Kidney epithelial cell (primary cell): ENCODE measurements around the gene AIF1L. TPM values are rescaled to one million over a fixed set of nuclear protein-coding genes. Genes with fewer than 3 reads are reported as not detected.

Experiments
- DNase-seq: peaks from one replicate; pipeline ENCODE4 v3.0.0-alpha.2; 2010; ENCODE audit warnings: low read depth
- H3K27me3 ChIP-seq: 2 replicates; pipeline ENCODE4 v1.6.0; 2011; ENCODE audit warnings: low read length; ENCODE audit not compliant: control insufficient read depth, insufficient read depth
- H3K36me3 ChIP-seq: 2 replicates; pipeline ENCODE4 v1.5.1; 2011; ENCODE audit warnings: low read length; ENCODE audit not compliant: control insufficient read depth, insufficient read depth
- H3K4me3 ChIP-seq: 2 replicates; pipeline ENCODE4 v1.5.1; 2011; ENCODE audit warnings: low read depth, mild to moderate bottlenecking, control low read depth, low read length
- total RNA-seq: library from RNA; depleted of rRNA; stranded (reverse); fragments of >200 nt; gene quantifications from 2 replicates; pipeline ENCODE4 v1.2.3, GENCODE V29; 2015
- TF ChIP-seq, protein P1 (sequence below): IDR thresholded peaks from 2 replicates; pipeline ENCODE4 v1.5.1; 2011; ENCODE audit warnings: mild to moderate bottlenecking, moderate library complexity, low read length, control low read depth, inconsistent platforms; ENCODE audit not compliant: insufficient read depth, poor library complexity, severe bottlenecking

Gene AIF1L
- total RNA-seq, 1 donor from 2014 or later, result 58.4 TPM

DNA sequence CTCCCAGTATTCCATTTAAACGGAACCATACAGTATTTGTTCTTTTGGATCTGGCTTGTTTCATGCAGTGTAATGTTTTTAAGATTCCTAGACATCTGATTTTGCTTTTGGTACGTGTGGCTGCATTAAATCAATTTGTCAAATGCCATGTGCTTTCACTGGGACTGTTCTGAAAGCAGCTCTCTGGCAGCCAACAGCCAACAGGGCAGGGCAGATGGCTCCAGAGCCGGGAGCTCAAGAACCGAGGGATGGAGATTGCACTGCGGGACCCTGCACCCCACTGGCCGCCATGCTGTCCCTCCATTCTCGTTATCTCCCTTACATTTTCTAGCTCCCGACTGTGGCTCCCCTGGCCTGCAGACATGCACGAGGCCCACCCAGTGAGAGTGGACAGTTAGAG, 33.4 kb upstream of the AIF1L start:
- TF ChIP-seq, protein P1, sequence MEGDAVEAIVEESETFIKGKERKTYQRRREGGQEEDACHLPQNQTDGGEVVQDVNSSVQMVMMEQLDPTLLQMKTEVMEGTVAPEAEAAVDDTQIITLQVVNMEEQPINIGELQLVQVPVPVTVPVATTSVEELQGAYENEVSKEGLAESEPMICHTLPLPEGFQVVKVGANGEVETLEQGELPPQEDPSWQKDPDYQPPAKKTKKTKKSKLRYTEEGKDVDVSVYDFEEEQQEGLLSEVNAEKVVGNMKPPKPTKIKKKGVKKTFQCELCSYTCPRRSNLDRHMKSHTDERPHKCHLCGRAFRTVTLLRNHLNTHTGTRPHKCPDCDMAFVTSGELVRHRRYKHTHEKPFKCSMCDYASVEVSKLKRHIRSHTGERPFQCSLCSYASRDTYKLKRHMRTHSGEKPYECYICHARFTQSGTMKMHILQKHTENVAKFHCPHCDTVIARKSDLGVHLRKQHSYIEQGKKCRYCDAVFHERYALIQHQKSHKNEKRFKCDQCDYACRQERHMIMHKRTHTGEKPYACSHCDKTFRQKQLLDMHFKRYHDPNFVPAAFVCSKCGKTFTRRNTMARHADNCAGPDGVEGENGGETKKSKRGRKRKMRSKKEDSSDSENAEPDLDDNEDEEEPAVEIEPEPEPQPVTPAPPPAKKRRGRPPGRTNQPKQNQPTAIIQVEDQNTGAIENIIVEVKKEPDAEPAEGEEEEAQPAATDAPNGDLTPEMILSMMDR, result no peak
- DNase-seq, result no peak
- no peaks in the 10 kb centered on the region for H3K36me3 ChIP-seq
- H3K4me3 ChIP-seq, result no peak overlapping the region
- peaks cover 9% of the 10 kb centered on the region for H3K27me3 ChIP-seq

- H3K4me3 ChIP-seq, result no peak overlapping the region
- no peaks in the 10 kb centered on the region for H3K36me3 ChIP-seq
- DNase-seq, result no peak
- TF ChIP-seq, protein P1, result no peak
- H3K27me3 ChIP-seq, result peaks cover 19% of the 10 kb centered on the region
Measured at GRCh38 chr9:131065599-131065998, 30.7 kb upstream of the AIF1L start.

- no peak overlapping the region for H3K4me3 ChIP-seq
- H3K27me3 ChIP-seq, result peaks cover 21% of the 10 kb centered on the region
- H3K36me3 ChIP-seq, result no peaks in the 10 kb centered on the region
- TF ChIP-seq, protein P1, result no peak
- DNase-seq, result no peak
Measured at GRCh38 chr9:131067625-131068024, 28.7 kb upstream of the AIF1L start.

- Histone ChIP-seq H3K36me3 (no peaks in the 10 kb centered on the region), H3K4me3 (no peak overlapping the region), H3K27me3 (peaks cover 20% of the 10 kb centered on the region)
- TF ChIP-seq, protein P1, result no peak
- no peak for DNase-seq
Measured at GRCh38 chr9:131068076-131068816, 28.1 kb upstream of the AIF1L start.

DNA sequence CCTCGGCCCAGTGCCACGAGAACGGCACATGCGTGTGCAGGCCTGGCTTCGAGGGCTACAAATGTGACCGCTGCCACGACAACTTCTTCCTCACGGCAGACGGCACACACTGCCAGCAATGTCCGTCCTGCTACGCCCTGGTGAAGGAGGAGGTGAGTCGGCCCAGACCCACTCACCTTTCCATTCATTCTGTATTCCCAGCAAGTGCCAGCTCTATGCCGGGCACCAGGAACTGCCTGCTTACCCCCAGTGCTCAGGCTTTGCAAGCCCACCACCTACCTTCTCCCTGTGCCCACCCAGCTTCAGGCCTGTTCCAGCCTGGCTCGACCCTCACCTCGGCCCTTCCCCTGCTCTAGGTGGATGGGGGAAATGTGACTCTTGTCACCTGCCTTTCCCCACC, 26.6 kb upstream of the AIF1L start:
- TF ChIP-seq, protein P1, result no peak
- no peak overlapping the region for H3K4me3 ChIP-seq
- H3K27me3 ChIP-seq, result peaks cover 18% of the 10 kb centered on the region
- no peaks in the 10 kb centered on the region for H3K36me3 ChIP-seq
- no peak for DNase-seq

GRCh38 chr9:131072107-131072870, 24.0 kb upstream of the AIF1L start:
- no peak for DNase-seq
- H3K36me3 ChIP-seq, result no peaks in the 10 kb centered on the region
- H3K27me3 ChIP-seq, result peaks cover 18% of the 10 kb centered on the region
- TF ChIP-seq, protein P1, result no peak
- no peak overlapping the region for H3K4me3 ChIP-seq
